WTC11 (cell line): ENCODE results near the gene PDZRN3. TPM values are rescaled to one million over a fixed set of nuclear protein-coding genes. Genes with fewer than 3 reads are reported as not detected.

Experiments
- ATAC-seq: fragments of 200-7000 bp; cut with Tn5 transposase; 2 replicates; pipeline ENCODE4 v1.10.0; 2021; ENCODE audit warnings: mild to moderate bottlenecking, moderate library complexity
- CTCF ChIA-PET: fragments of 300-600 bp; sonication (Branson Sonifier 250); formaldehyde crosslinking; loops from one replicate; lab custom pipeline; 2021; ENCODE audit warnings: antibody characterized with exemption; lab: Charles Lee
- POLR2A ChIA-PET: fragments of 350-600 bp; sonication (Branson Sonifier 250); formaldehyde crosslinking; loops from one replicate; lab custom pipeline; 2021; ENCODE audit warnings: antibody characterized with exemption; lab: Charles Lee
- DNase-seq: peaks from one replicate; pipeline ENCODE4 v3.0.0; 2021; ENCODE audit warnings: low spot score
- H3K27ac Mint-ChIP-seq: 2 replicates; pipeline ENCODE4 v1.8.0; 2021; ENCODE audit warnings: mixed read lengths
- H3K27me3 Mint-ChIP-seq: 2 replicates; pipeline ENCODE4 v1.8.0; 2021; ENCODE audit warnings: low read depth, mild to moderate bottlenecking, moderate library complexity, mixed read lengths
- H3K36me3 Mint-ChIP-seq: 2 replicates; pipeline ENCODE4 v1.8.0; 2021; ENCODE audit warnings: mixed read lengths
- H3K4me1 Mint-ChIP-seq: 2 replicates; pipeline ENCODE4 v1.8.0; 2022; ENCODE audit warnings: mixed read lengths
- H3K4me3 Mint-ChIP-seq: 2 replicates; pipeline ENCODE4 v1.8.0; 2021; ENCODE audit warnings: mild to moderate bottlenecking, moderate library complexity, mixed read lengths
- H3K9me3 Mint-ChIP-seq: 2 replicates; pipeline ENCODE4 v1.8.0; 2021; ENCODE audit warnings: mixed read lengths
- CBFB ChIP-seq: sonication (generic); formaldehyde crosslinking; IDR thresholded peaks from 2 replicates; pipeline ENCODE4 v1.8.1; 2022; ENCODE audit warnings: mild to moderate bottlenecking, low read depth, missing genetic modification reagents
- CREB1 ChIP-seq: sonication (generic); formaldehyde crosslinking; IDR thresholded peaks from 2 replicates; pipeline ENCODE4 v1.8.0; 2023; ENCODE audit warnings: mild to moderate bottlenecking, missing genetic modification reagents
- ETV6 ChIP-seq: sonication (generic); formaldehyde crosslinking; IDR thresholded peaks from 2 replicates; pipeline ENCODE4 v1.8.1; 2022; ENCODE audit warnings: mild to moderate bottlenecking, missing genetic modification reagents
- FOXJ3 ChIP-seq: sonication (generic); formaldehyde crosslinking; IDR thresholded peaks from 2 replicates; pipeline ENCODE4 v1.9.0; 2021; ENCODE audit warnings: missing genetic modification reagents, mild to moderate bottlenecking, borderline replicate concordance
- FOXP1 ChIP-seq: sonication (generic); formaldehyde crosslinking; IDR thresholded peaks from 2 replicates; pipeline ENCODE4 v1.8.0; 2022; ENCODE audit warnings: missing genetic modification reagents, mild to moderate bottlenecking, moderate library complexity, borderline replicate concordance
- GABPB1 ChIP-seq: sonication (generic); formaldehyde crosslinking; IDR thresholded peaks from 2 replicates; pipeline ENCODE4 v1.8.1; 2023; ENCODE audit warnings: mild to moderate bottlenecking, missing genetic modification reagents
- JAZF1 ChIP-seq: fragments of 250-450 bp; sonication (Bioruptor Pico); IDR thresholded peaks from 2 replicates; pipeline ENCODE4 v1.9.0; 2021; ENCODE audit warnings: moderate library complexity, mild to moderate bottlenecking, inconsistent platforms
- JUN ChIP-seq: sonication (generic); formaldehyde crosslinking; IDR thresholded peaks from 2 replicates; pipeline ENCODE4 v1.8.0; 2023; ENCODE audit warnings: mild to moderate bottlenecking, missing genetic modification reagents
- KAT7 ChIP-seq: sonication (generic); formaldehyde crosslinking; IDR thresholded peaks from 2 replicates; pipeline ENCODE4 v1.8.1; 2023; ENCODE audit warnings: missing genetic modification reagents, mild to moderate bottlenecking, borderline replicate concordance
- MYBL2 ChIP-seq: sonication (generic); formaldehyde crosslinking; IDR thresholded peaks from 2 replicates; pipeline ENCODE4 v1.8.1; 2023; ENCODE audit warnings: mild to moderate bottlenecking, moderate library complexity, missing genetic modification reagents
- NR1H2 ChIP-seq: sonication (generic); formaldehyde crosslinking; IDR thresholded peaks from 2 replicates; pipeline ENCODE4 v1.9.0; 2021; ENCODE audit warnings: mild to moderate bottlenecking, moderate library complexity, missing genetic modification reagents
- NR2C2 ChIP-seq: sonication (generic); formaldehyde crosslinking; IDR thresholded peaks from 2 replicates; pipeline ENCODE4 v1.8.0; 2022; ENCODE audit warnings: mild to moderate bottlenecking, missing genetic modification reagents
- SOX15 ChIP-seq: fragments of 250-450 bp; sonication (Bioruptor Pico); IDR thresholded peaks from 2 replicates; pipeline ENCODE4 v1.9.0; 2021; ENCODE audit warnings: mild to moderate bottlenecking
- TP53 ChIP-seq: sonication (generic); formaldehyde crosslinking; IDR thresholded peaks from 2 replicates; pipeline ENCODE4 v1.8.1; 2023; ENCODE audit warnings: mild to moderate bottlenecking, missing genetic modification reagents
- total RNA-seq: library from RNA; stranded (reverse); gene quantifications from 3 replicates; pipeline ENCODE4 v1.2.3, GENCODE V29; 2021
- TF ChIP-seq, protein P1 (sequence below): fragments of 250-450 bp; sonication (Bioruptor Pico); IDR thresholded peaks from 2 replicates; pipeline ENCODE4 v1.9.0; 2021; ENCODE audit warnings: mild to moderate bottlenecking, borderline replicate concordance
- TF ChIP-seq, protein P2 (sequence below): sonication (generic); formaldehyde crosslinking; conservative IDR thresholded peaks from 2 replicates; pipeline ENCODE4 v1.8.1; 2023; ENCODE audit warnings: mild to moderate bottlenecking, low read depth, missing genetic modification reagents, moderate library complexity
- TF ChIP-seq, protein P3 (sequence below): fragments of 250-450 bp; sonication (Bioruptor Pico); IDR thresholded peaks from 2 replicates; pipeline ENCODE4 v1.9.0; 2021; ENCODE audit warnings: mild to moderate bottlenecking
- TF ChIP-seq, protein P4 (sequence below): sonication (generic); formaldehyde crosslinking; IDR thresholded peaks from 2 replicates; pipeline ENCODE4 v1.8.1; 2022; ENCODE audit warnings: mild to moderate bottlenecking, moderate library complexity, missing genetic modification reagents
- TF ChIP-seq, protein P5 (sequence below): sonication (generic); formaldehyde crosslinking; IDR thresholded peaks from 2 replicates; pipeline ENCODE4 v1.8.1; 2023; ENCODE audit warnings: mild to moderate bottlenecking, missing genetic modification reagents
- TF ChIP-seq, protein P6 (sequence below): sonication (generic); formaldehyde crosslinking; conservative IDR thresholded peaks from 2 replicates; pipeline ENCODE4 v1.8.1; 2022; ENCODE audit warnings: mild to moderate bottlenecking, missing genetic modification reagents

PDZRN3 gene
- total RNA-seq, 1 experiment from 2014 or later = 9.5 TPM

DNA sequence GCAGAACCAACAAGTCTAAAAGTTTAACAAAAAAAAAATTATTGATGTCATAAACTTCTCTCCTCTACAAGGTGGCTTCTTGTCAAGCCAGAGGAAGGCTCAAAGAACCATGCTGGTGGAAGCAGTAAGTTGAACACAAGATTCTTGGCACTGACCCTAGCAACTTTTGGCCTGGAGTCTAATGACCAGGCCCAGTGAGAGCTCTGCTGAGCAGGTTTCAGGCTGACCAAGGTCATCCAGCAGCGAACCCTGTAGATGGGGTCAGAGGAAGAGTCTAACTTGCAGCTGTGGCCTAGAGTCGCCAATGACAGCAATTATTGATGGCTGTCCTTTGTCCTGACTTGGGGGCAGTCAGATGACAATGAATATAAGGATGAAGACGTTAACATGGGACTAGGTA lies 43.1 kb upstream of the PDZRN3 start (continued):
- TF ChIP-seq FOXP1 (CRISPR knock-in tag) (no peak), GABPB1 (CRISPR knock-in tag) (no peak), JAZF1 (CRISPR knock-in tag) (no peak)
- TF ChIP-seq, protein P1, sequence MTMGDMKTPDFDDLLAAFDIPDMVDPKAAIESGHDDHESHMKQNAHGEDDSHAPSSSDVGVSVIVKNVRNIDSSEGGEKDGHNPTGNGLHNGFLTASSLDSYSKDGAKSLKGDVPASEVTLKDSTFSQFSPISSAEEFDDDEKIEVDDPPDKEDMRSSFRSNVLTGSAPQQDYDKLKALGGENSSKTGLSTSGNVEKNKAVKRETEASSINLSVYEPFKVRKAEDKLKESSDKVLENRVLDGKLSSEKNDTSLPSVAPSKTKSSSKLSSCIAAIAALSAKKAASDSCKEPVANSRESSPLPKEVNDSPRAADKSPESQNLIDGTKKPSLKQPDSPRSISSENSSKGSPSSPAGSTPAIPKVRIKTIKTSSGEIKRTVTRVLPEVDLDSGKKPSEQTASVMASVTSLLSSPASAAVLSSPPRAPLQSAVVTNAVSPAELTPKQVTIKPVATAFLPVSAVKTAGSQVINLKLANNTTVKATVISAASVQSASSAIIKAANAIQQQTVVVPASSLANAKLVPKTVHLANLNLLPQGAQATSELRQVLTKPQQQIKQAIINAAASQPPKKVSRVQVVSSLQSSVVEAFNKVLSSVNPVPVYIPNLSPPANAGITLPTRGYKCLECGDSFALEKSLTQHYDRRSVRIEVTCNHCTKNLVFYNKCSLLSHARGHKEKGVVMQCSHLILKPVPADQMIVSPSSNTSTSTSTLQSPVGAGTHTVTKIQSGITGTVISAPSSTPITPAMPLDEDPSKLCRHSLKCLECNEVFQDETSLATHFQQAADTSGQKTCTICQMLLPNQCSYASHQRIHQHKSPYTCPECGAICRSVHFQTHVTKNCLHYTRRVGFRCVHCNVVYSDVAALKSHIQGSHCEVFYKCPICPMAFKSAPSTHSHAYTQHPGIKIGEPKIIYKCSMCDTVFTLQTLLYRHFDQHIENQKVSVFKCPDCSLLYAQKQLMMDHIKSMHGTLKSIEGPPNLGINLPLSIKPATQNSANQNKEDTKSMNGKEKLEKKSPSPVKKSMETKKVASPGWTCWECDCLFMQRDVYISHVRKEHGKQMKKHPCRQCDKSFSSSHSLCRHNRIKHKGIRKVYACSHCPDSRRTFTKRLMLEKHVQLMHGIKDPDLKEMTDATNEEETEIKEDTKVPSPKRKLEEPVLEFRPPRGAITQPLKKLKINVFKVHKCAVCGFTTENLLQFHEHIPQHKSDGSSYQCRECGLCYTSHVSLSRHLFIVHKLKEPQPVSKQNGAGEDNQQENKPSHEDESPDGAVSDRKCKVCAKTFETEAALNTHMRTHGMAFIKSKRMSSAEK = no peak
- TF ChIP-seq, protein P2, sequence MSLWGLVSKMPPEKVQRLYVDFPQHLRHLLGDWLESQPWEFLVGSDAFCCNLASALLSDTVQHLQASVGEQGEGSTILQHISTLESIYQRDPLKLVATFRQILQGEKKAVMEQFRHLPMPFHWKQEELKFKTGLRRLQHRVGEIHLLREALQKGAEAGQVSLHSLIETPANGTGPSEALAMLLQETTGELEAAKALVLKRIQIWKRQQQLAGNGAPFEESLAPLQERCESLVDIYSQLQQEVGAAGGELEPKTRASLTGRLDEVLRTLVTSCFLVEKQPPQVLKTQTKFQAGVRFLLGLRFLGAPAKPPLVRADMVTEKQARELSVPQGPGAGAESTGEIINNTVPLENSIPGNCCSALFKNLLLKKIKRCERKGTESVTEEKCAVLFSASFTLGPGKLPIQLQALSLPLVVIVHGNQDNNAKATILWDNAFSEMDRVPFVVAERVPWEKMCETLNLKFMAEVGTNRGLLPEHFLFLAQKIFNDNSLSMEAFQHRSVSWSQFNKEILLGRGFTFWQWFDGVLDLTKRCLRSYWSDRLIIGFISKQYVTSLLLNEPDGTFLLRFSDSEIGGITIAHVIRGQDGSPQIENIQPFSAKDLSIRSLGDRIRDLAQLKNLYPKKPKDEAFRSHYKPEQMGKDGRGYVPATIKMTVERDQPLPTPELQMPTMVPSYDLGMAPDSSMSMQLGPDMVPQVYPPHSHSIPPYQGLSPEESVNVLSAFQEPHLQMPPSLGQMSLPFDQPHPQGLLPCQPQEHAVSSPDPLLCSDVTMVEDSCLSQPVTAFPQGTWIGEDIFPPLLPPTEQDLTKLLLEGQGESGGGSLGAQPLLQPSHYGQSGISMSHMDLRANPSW (CRISPR knock-in tag) = no peak

DNA sequence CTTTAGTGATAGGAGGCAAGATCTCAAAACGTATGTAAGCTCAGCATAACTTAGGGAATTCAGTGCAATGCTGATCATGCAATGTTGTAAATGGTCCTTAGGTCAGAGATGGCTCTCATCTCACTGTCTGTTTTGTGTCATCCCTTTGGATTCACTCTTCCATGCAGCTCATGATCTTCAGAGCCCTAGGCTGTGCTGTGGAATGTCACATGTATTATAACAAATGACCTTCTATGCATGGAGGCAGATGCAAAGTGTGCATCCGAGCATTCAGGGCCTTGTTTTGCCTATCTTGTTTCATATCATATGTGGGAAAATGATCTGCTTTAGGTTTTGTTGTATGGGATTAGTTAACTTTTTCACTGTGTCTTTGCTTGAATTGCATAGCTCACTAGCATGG lies 40.5 kb upstream of the PDZRN3 start:
- H3K4me1 Mint-ChIP-seq = peaks cover 35% of the 10 kb centered on the region
- POLR2A ChIA-PET = no interaction called here
- CTCF ChIA-PET = no interaction called here
- no peaks in the 10 kb centered on the region for H3K36me3 Mint-ChIP-seq
- 0 out of 2 replicates have a peak, but pooled peaks cover 5% of the 10 kb centered on the region for H3K9me3 Mint-ChIP-seq
- H3K4me3 Mint-ChIP-seq = no peak overlapping the region
- ATAC-seq (no peak), DNase-seq (no peak)
- no peak overlapping the region for H3K27ac Mint-ChIP-seq
- no peak for TF ChIP-seq NR2C2 (CRISPR knock-in tag)
- no peak for TF ChIP-seq TP53 (CRISPR knock-in tag)
- no peak for TF ChIP-seq CBFB (CRISPR knock-in tag)
- TF ChIP-seq SOX15 (CRISPR knock-in tag) = no peak
- TF ChIP-seq ETV6 (CRISPR knock-in tag) = no peak
- no peaks in the 10 kb centered on the region for H3K27me3 Mint-ChIP-seq

DNA sequence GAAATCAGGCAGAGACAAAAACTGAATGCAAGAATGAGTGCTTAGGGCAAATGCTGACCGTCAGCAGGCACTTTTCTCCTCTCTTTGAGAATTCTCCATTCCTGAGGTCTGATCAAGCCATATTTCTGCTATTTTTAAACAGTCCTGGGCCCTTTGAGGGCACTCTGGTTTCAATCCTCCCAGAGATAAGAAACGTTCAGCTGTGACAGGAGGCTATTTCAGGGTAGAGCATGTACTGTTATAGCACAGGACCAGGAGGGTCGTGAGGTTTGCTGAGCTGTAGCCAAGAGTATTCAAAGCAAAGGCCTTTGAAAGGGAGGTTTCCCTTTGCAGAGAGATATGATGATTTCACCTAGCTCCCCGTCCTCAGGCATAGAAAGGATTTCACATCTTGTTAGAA lies 39.6 kb upstream of the PDZRN3 start:
- no peak for ATAC-seq
- no peak for DNase-seq
- CTCF ChIA-PET = no interaction called here
- H3K36me3 Mint-ChIP-seq = no peaks in the 10 kb centered on the region
- 0 out of 2 replicates have a peak, but pooled peaks cover 5% of the 10 kb centered on the region for H3K9me3 Mint-ChIP-seq
- H3K4me1 Mint-ChIP-seq = peaks cover 26% of the 10 kb centered on the region
- POLR2A ChIA-PET = no interaction called here
- no peak overlapping the region for H3K27ac Mint-ChIP-seq
- no peak overlapping the region for H3K4me3 Mint-ChIP-seq
- no peaks in the 10 kb centered on the region for H3K27me3 Mint-ChIP-seq
- TF ChIP-seq JAZF1 (CRISPR knock-in tag) (no peak), NR2C2 (CRISPR knock-in tag) (no peak), FOXJ3 (no peak), NR1H2 (no peak), KAT7 (CRISPR knock-in tag) (no peak), CREB1 (no peak), JUN (no peak), MYBL2 (CRISPR knock-in tag) (no peak)
- TF ChIP-seq, protein P3, sequence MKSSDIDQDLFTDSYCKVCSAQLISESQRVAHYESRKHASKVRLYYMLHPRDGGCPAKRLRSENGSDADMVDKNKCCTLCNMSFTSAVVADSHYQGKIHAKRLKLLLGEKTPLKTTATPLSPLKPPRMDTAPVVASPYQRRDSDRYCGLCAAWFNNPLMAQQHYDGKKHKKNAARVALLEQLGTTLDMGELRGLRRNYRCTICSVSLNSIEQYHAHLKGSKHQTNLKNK = no peak
- TF ChIP-seq, protein P4, sequence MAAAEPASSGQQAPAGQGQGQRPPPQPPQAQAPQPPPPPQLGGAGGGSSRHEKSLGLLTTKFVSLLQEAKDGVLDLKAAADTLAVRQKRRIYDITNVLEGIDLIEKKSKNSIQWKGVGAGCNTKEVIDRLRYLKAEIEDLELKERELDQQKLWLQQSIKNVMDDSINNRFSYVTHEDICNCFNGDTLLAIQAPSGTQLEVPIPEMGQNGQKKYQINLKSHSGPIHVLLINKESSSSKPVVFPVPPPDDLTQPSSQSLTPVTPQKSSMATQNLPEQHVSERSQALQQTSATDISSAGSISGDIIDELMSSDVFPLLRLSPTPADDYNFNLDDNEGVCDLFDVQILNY (CRISPR knock-in tag) = no peak
- TF ChIP-seq, protein P5, sequence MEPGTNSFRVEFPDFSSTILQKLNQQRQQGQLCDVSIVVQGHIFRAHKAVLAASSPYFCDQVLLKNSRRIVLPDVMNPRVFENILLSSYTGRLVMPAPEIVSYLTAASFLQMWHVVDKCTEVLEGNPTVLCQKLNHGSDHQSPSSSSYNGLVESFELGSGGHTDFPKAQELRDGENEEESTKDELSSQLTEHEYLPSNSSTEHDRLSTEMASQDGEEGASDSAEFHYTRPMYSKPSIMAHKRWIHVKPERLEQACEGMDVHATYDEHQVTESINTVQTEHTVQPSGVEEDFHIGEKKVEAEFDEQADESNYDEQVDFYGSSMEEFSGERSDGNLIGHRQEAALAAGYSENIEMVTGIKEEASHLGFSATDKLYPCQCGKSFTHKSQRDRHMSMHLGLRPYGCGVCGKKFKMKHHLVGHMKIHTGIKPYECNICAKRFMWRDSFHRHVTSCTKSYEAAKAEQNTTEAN = no peak
- TF ChIP-seq, protein P6, sequence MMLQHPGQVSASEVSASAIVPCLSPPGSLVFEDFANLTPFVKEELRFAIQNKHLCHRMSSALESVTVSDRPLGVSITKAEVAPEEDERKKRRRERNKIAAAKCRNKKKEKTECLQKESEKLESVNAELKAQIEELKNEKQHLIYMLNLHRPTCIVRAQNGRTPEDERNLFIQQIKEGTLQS (CRISPR knock-in tag) = no peak
- TF ChIP-seq, all 79 proteins: peak for 0
